ENCODE data around the gene HUWE1.

DNA sequence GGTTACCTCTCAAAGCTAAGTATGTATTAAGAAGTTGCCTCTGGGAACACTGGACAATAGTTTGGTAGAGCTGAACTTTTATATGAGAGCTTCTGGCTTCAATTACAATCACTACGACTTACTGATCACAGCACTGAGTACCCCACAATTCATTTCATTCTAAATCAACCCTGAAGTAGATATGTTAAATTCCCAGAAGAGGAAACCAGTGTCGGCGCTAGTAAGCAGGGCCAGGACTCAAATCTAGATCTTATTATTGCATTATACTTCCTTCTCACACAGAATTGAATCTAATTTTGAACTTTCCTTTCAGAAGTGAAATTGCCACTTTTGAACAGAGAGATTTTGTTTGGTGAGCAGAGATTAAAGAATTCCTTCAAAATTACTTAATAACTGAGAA lies 41.8 kb downstream of the HUWE1 start:
- TF ChIP-seq, protein P1, sequence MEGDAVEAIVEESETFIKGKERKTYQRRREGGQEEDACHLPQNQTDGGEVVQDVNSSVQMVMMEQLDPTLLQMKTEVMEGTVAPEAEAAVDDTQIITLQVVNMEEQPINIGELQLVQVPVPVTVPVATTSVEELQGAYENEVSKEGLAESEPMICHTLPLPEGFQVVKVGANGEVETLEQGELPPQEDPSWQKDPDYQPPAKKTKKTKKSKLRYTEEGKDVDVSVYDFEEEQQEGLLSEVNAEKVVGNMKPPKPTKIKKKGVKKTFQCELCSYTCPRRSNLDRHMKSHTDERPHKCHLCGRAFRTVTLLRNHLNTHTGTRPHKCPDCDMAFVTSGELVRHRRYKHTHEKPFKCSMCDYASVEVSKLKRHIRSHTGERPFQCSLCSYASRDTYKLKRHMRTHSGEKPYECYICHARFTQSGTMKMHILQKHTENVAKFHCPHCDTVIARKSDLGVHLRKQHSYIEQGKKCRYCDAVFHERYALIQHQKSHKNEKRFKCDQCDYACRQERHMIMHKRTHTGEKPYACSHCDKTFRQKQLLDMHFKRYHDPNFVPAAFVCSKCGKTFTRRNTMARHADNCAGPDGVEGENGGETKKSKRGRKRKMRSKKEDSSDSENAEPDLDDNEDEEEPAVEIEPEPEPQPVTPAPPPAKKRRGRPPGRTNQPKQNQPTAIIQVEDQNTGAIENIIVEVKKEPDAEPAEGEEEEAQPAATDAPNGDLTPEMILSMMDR (IDR thresholded peaks at IDR 0.05), result no peak
- TF ChIP-seq EZH2 (IDR thresholded peaks at IDR 0.05; ENCODE audit: borderline replicate concordance, insufficient read depth, low read depth, low read length, poor library complexity, severe bottlenecking), result no peak
